ENCODE data around the gene SCGB1A1.

DNA sequence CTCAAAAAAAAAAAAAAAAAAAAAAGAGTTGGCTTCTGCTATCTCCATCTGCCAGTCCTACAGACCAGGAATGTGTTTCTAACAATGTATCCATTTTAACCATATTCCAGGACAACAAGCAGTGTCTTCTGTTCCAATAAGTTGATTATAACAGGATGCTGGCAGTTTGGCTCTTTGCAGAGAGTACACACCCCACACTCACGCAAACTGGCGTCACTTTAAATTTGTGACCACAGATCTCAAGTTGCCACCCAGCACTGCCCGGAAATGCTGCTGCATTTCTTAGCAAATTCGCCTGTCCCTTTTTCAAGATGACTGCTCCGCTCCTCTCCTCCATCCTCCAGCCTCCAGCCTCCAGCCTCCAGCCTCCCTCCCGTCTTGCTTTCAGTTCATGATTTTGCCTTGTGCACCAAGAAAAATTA is 44.3 kb downstream of the SCGB1A1 start:
- TF ChIP-seq, protein P1, sequence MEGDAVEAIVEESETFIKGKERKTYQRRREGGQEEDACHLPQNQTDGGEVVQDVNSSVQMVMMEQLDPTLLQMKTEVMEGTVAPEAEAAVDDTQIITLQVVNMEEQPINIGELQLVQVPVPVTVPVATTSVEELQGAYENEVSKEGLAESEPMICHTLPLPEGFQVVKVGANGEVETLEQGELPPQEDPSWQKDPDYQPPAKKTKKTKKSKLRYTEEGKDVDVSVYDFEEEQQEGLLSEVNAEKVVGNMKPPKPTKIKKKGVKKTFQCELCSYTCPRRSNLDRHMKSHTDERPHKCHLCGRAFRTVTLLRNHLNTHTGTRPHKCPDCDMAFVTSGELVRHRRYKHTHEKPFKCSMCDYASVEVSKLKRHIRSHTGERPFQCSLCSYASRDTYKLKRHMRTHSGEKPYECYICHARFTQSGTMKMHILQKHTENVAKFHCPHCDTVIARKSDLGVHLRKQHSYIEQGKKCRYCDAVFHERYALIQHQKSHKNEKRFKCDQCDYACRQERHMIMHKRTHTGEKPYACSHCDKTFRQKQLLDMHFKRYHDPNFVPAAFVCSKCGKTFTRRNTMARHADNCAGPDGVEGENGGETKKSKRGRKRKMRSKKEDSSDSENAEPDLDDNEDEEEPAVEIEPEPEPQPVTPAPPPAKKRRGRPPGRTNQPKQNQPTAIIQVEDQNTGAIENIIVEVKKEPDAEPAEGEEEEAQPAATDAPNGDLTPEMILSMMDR (IDR thresholded peaks at IDR 0.05): no peak
- TF ChIP-seq EP300 (IDR thresholded peaks at IDR 0.05): no peak
- no peak for TF ChIP-seq POLR2A (IDR thresholded peaks at IDR 0.05; ENCODE audit: low read depth)
- no peak for TF ChIP-seq POLR2AphosphoS5 (IDR thresholded peaks at IDR 0.05)

Data from esophagus muscularis mucosa (tissue), 4 donors.